Cardiac fibroblast (primary cell): ENCODE data around the gene GPR158.
A peak's percentile ranks its signal among the peaks of the same experiment; 100 is the strongest.

ENCODE experiments used
- DNase-seq, 2 donors: peaks; one replicate each; pipeline versions ENCODE4 v3.0.0 to v3.0.0-alpha.2; 2010; ENCODE audit warnings: low read depth in 2 of 2
- H3K4me3 ChIP-seq, 2 donors: replicated peaks in 1 of 2; 1 replicate in 1 of 2; 2 replicates in 1 of 2; pipeline ENCODE4 v1.5.1; 2011; ENCODE audit warnings: low read depth in 2 of 2, low read length in 2 of 2, mild to moderate bottlenecking in 2 of 2, moderate library complexity in 1 of 2
- CTCF ChIP-seq: IDR thresholded peaks from one replicate; pipeline ENCODE4 v1.5.1; 2011; ENCODE audit warnings: low read depth, mild to moderate bottlenecking, low read length, inconsistent platforms

The GPR158 gene

GRCh38 chr10:25198151-25198550, 23.4 kb downstream of the GPR158 start:
- peak in 1 of 2 donors; percentile 49 for DNase-seq
- no peak overlapping the region for H3K4me3 ChIP-seq
- no peak for TF ChIP-seq CTCF

GRCh38 chr10:25206693-25207414, 32.1 kb downstream of the GPR158 start:
- no peak for DNase-seq
- no peak for TF ChIP-seq CTCF
- H3K4me3 ChIP-seq: no peak overlapping the region

GRCh38 chr10:25209618-25210017, 34.8 kb downstream of the GPR158 start:
- no peak overlapping the region for H3K4me3 ChIP-seq
- no peak for DNase-seq
- no peak for TF ChIP-seq CTCF

GRCh38 chr10:25210265-25210664, 35.5 kb downstream of the GPR158 start:
- no peak overlapping the region for H3K4me3 ChIP-seq
- TF ChIP-seq CTCF: no peak
- DNase-seq: no peak

GRCh38 chr10:25220156-25220555, 45.4 kb downstream of the GPR158 start:
- no peak overlapping the region for H3K4me3 ChIP-seq
- DNase-seq: no peak
- TF ChIP-seq CTCF: no peak

GRCh38 chr10:25222085-25222660, 47.4 kb downstream of the GPR158 start:
- TF ChIP-seq CTCF: no peak
- H3K4me3 ChIP-seq: no peak overlapping the region
- DNase-seq: no peak
